Left lung (tissue), 10 donors: ENCODE measurements around the gene RFTN1. TPM values are rescaled to one million over a fixed set of nuclear protein-coding genes. Genes with fewer than 3 reads are reported as not detected.

Experiments used
- ATAC-seq: fragments of 200-7000 bp; cut with Tn5 transposase; one replicate; pipeline ENCODE4 v1.9.1; 2020; ENCODE audit warnings: moderate library complexity
- DNase-seq, 4 donors: peaks; one replicate each; pipeline ENCODE4 v3.0.0-alpha.2; 2013 to 2020
- H3K27ac ChIP-seq, 2 donors: fragments of 200-600 bp; sonication (generic) in 1 of 2; one replicate each; pipeline versions ENCODE4 v1.5.0 to v1.8.0; 2020 to 2021
- H3K27me3 ChIP-seq, 2 donors: fragments of 200-600 bp; sonication (generic) in 1 of 2; one replicate each; pipeline versions ENCODE4 v1.5.0 to v1.8.0; 2020 to 2021
- H3K36me3 ChIP-seq, 2 donors: fragments of 200-600 bp; sonication (generic) in 1 of 2; one replicate each; pipeline versions ENCODE4 v1.5.0 to v1.8.0; 2020 to 2021
- H3K4me1 ChIP-seq, 2 donors: fragments of 200-600 bp; one replicate each; pipeline ENCODE4 v1.8.0; 2021
- H3K4me3 ChIP-seq, 2 donors: fragments of 200-600 bp; sonication (generic) in 1 of 2; one replicate each; pipeline versions ENCODE4 v1.5.0 to v1.8.0; 2020 to 2021; ENCODE audit warnings: mild to moderate bottlenecking in 1 of 2
- H3K9me3 ChIP-seq, 2 donors: fragments of 200-600 bp; sonication (generic) in 1 of 2; one replicate each; pipeline versions ENCODE4 v1.5.0 to v1.8.0; 2020 to 2021
- CTCF ChIP-seq, 2 donors: fragments of 200-600 bp; sonication (generic) in 1 of 2; IDR thresholded peaks; one replicate each; pipeline versions ENCODE4 v1.5.0 to v1.8.0; 2021; ENCODE audit warnings: antibody characterized with exemption in 2 of 2
- intact Hi-C, 2 donors: fragments of 100-400 bp; cut with DNase I; formaldehyde crosslinking; loops; one replicate each; pipeline versions ENCODE4 v1.11.2 to v1.14.2; 2022
- polyA plus RNA-seq, 6 donors: library from polyadenylated mRNA; unstranded; fragments of 120-200 nt; gene quantifications; one replicate each; pipeline ENCODE4 v1.2.1, GENCODE V29; 2013; ENCODE audit not compliant: insufficient read length in 6 of 6
- total RNA-seq, 2 donors: library from RNA; stranded (reverse); fragmentation: NEBNext Ultra II Directional; extraction: Animal tissue kit (Norgen Biotek cat#: 25700); gene quantifications; one replicate each; pipeline ENCODE4 v1.2.1, GENCODE V29; 2021
- donor health status: DM: no; HTN: yes; CAD: no.
- donor health status: DM: no; HTN: no; CAD: no.

RFTN1 gene
- total and polyA plus RNA-seq, 8 donors = 47.2 to 85.1 (median 67.6) TPM

- TF ChIP-seq CTCF (IDR thresholded peaks at IDR 0.05) = no peak
- DNase-seq (no peak), ATAC-seq (peak; percentile 21)
- Histone ChIP-seq H3K9me3 (no peaks in the 10 kb centered on the region), H3K27me3 (no peaks in the 10 kb centered on the region), H3K4me3 (no peak overlapping the region), H3K27ac (no peak overlapping the region), H3K36me3 (peaks cover 0 to 20% of the 10 kb centered on the region in 2 donors), H3K4me1 (peaks cover 4 to 9% of the 10 kb centered on the region in 2 donors)
- intact Hi-C loops = no loop called here
These were observed 156.0 kb downstream of the RFTN1 start for GRCh38 chr3:16357186-16358121.

- H3K4me3 ChIP-seq = no peak overlapping the region
- no peaks in the 10 kb centered on the region for H3K27me3 ChIP-seq
- H3K27ac ChIP-seq = no peak overlapping the region
- H3K36me3 ChIP-seq = peaks cover 0 to 18% of the 10 kb centered on the region in 2 donors
- DNase-seq (no peak), ATAC-seq (no peak)
- peaks cover 4 to 9% of the 10 kb centered on the region in 2 donors for H3K4me1 ChIP-seq
- intact Hi-C loops = no loop called here
- H3K9me3 ChIP-seq = no peaks in the 10 kb centered on the region
- TF ChIP-seq CTCF (IDR thresholded peaks at IDR 0.05) = no peak
These were observed 157.7 kb downstream of the RFTN1 start for GRCh38 chr3:16355828-16356227.

GRCh38 chr3:16354291-16354690 is 159.2 kb downstream of the RFTN1 start:
- ATAC-seq (no peak), DNase-seq (no peak)
- TF ChIP-seq CTCF (IDR thresholded peaks at IDR 0.05) = no peak
- Histone ChIP-seq H3K27me3 (no peaks in the 10 kb centered on the region), H3K9me3 (no peaks in the 10 kb centered on the region), H3K36me3 (peaks cover 0 to 29% of the 10 kb centered on the region in 2 donors), H3K4me1 (peaks cover 4% of the 10 kb centered on the region in 2 donors), H3K27ac (no peak overlapping the region), H3K4me3 (no peak overlapping the region)
- intact Hi-C loops = no loop called here

GRCh38 chr3:16352428-16352827 is 161.1 kb downstream of the RFTN1 start:
- intact Hi-C loops = no loop called here
- TF ChIP-seq CTCF (IDR thresholded peaks at IDR 0.05) = no peak
- Histone ChIP-seq H3K27ac (no peak overlapping the region), H3K36me3 (peaks cover 0 to 38% of the 10 kb centered on the region in 2 donors), H3K9me3 (no peaks in the 10 kb centered on the region), H3K4me3 (no peak overlapping the region), H3K27me3 (no peaks in the 10 kb centered on the region), H3K4me1 (no peaks in the 10 kb centered on the region)
- ATAC-seq (no peak), DNase-seq (no peak)

GRCh38 chr3:16350597-16351318 is 162.7 kb downstream of the RFTN1 start:
- TF ChIP-seq CTCF (IDR thresholded peaks at IDR 0.05) = no peak
- intact Hi-C loops = no loop called here
- Histone ChIP-seq H3K4me3 (no peak overlapping the region), H3K27me3 (no peaks in the 10 kb centered on the region), H3K9me3 (no peaks in the 10 kb centered on the region), H3K4me1 (no peaks in the 10 kb centered on the region), H3K36me3 (peaks cover 0 to 29% of the 10 kb centered on the region in 2 donors), H3K27ac (no peak overlapping the region)
- DNase-seq = no peak
- ATAC-seq = peak; percentile 16
